ENCODE measurements around the gene VIL1. TPM values are rescaled to one million over a fixed set of nuclear protein-coding genes. Genes with fewer than 3 reads are reported as not detected.

The VIL1 gene
- total RNA-seq, 1 donor from 2014 or later = 0.41 TPM

- H3K4me3 ChIP-seq = peak overlapping the region; percentile 99
- TF ChIP-seq, protein P1, sequence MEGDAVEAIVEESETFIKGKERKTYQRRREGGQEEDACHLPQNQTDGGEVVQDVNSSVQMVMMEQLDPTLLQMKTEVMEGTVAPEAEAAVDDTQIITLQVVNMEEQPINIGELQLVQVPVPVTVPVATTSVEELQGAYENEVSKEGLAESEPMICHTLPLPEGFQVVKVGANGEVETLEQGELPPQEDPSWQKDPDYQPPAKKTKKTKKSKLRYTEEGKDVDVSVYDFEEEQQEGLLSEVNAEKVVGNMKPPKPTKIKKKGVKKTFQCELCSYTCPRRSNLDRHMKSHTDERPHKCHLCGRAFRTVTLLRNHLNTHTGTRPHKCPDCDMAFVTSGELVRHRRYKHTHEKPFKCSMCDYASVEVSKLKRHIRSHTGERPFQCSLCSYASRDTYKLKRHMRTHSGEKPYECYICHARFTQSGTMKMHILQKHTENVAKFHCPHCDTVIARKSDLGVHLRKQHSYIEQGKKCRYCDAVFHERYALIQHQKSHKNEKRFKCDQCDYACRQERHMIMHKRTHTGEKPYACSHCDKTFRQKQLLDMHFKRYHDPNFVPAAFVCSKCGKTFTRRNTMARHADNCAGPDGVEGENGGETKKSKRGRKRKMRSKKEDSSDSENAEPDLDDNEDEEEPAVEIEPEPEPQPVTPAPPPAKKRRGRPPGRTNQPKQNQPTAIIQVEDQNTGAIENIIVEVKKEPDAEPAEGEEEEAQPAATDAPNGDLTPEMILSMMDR (IDR thresholded peaks at IDR 0.05) = no peak
- ATAC-seq (no peak), DNase-seq (peak; percentile 59)
- H3K4me1 ChIP-seq = peaks cover 31% of the 10 kb centered on the region
- H3K27ac ChIP-seq = peak overlapping the region; percentile 100
- H3K36me3 ChIP-seq = peaks cover 8% of the 10 kb centered on the region
- no peaks in the 10 kb centered on the region for H3K27me3 ChIP-seq (ENCODE audit: low read depth)
- intact Hi-C loops (cut with DNase I) = no loop called here
- no peaks in the 10 kb centered on the region for H3K9me3 ChIP-seq
These were observed 23.5 kb upstream of the VIL1 start for GRCh38 chr2:218395456-218395825.

GRCh38 chr2:218395826-218396687, 22.9 kb upstream of the VIL1 start:
- Histone ChIP-seq H3K4me3 (peak overlapping the region; percentile 99), H3K27me3 (ENCODE audit: low read depth) (no peaks in the 10 kb centered on the region), H3K9me3 (no peaks in the 10 kb centered on the region), H3K36me3 (peaks cover 8% of the 10 kb centered on the region), H3K27ac (peak overlapping the region; percentile 100), H3K4me1 (peaks cover 33% of the 10 kb centered on the region)
- TF ChIP-seq, protein P1 (IDR thresholded peaks at IDR 0.05) = peak; percentile 81
- peak; percentile 95 for DNase-seq
- ATAC-seq = peak; percentile 80 to 81
- intact Hi-C loops (cut with DNase I) = no loop called here

- Histone ChIP-seq H3K27me3 (ENCODE audit: low read depth) (no peaks in the 10 kb centered on the region), H3K27ac (peak overlapping the region; percentile 100), H3K4me3 (peak overlapping the region; percentile 99), H3K36me3 (peaks cover 15% of the 10 kb centered on the region), H3K4me1 (peaks cover 41% of the 10 kb centered on the region), H3K9me3 (no peaks in the 10 kb centered on the region)
- ATAC-seq (peak; percentile 2 to 4), DNase-seq (peak; percentile 91)
- intact Hi-C loops (cut with DNase I) = no loop called here
- TF ChIP-seq, protein P1 (IDR thresholded peaks at IDR 0.05) = no peak
These were observed 22.0 kb upstream of the VIL1 start for GRCh38 chr2:218396688-218397462.

GRCh38 chr2:218397463-218397819, 21.5 kb upstream of the VIL1 start:
- no peak for DNase-seq
- H3K27ac ChIP-seq = peak overlapping the region; percentile 100
- H3K27me3 ChIP-seq (ENCODE audit: low read depth) = no peaks in the 10 kb centered on the region
- H3K36me3 ChIP-seq = peaks cover 16% of the 10 kb centered on the region
- intact Hi-C loops (cut with DNase I) = no loop called here
- H3K9me3 ChIP-seq = no peaks in the 10 kb centered on the region
- peak overlapping the region; percentile 99 for H3K4me3 ChIP-seq
- TF ChIP-seq, protein P1 (IDR thresholded peaks at IDR 0.05) = no peak
- no peak for ATAC-seq
- peaks cover 47% of the 10 kb centered on the region for H3K4me1 ChIP-seq

- TF ChIP-seq, protein P1 (IDR thresholded peaks at IDR 0.05) = no peak
- Histone ChIP-seq H3K36me3 (peaks cover 21% of the 10 kb centered on the region), H3K4me3 (peak overlapping the region; percentile 99), H3K4me1 (peaks cover 51% of the 10 kb centered on the region), H3K27ac (peak overlapping the region; percentile 100), H3K27me3 (ENCODE audit: low read depth) (no peaks in the 10 kb centered on the region), H3K9me3 (no peaks in the 10 kb centered on the region)
- DNase-seq = peak; percentile 89
- peak; percentile 9 to 28 for ATAC-seq
- intact Hi-C loops (cut with DNase I) = no loop called here
These were observed 21.0 kb upstream of the VIL1 start for GRCh38 chr2:218397820-218398436.

All from lower lobe of right lung (tissue), 2 donors.